HepG2 (cell line): ENCODE data around the gene EGLN1. TPM values are rescaled to one million over a fixed set of nuclear protein-coding genes. Genes with fewer than 3 reads are reported as not detected.

Source experiments
- GABPB1 ChIP-seq: IDR thresholded peaks from 2 replicates; pipeline ENCODE4 v1.6.1; 2016; ENCODE audit warnings: mild to moderate bottlenecking, missing genetic modification reagents, moderate library complexity, missing compliant biosample characterization
- NFIC ChIP-seq: IDR thresholded peaks from 2 replicates; pipeline ENCODE4 v1.6.1; 2012; ENCODE audit warnings: mild to moderate bottlenecking, low read length, inconsistent platforms
- NONO ChIP-seq, 2 experiments: fragments of 450-650 bp in 1 of 2; sonication (generic) in 1 of 2; formaldehyde crosslinking in 1 of 2; IDR thresholded peaks in 1 of 2; conservative IDR thresholded peaks in 1 of 2; 2 replicates each; pipeline versions ENCODE4 v1.6.1 to v1.8.0; 2017 to 2022; ENCODE audit warnings: mild to moderate bottlenecking in 1 of 2, missing genetic modification reagents in 1 of 2, moderate library complexity in 1 of 2
- ZC3H13 ChIP-seq: sonication (generic); formaldehyde crosslinking; IDR thresholded peaks from 2 replicates; pipeline ENCODE4 v1.8.1; 2023; ENCODE audit warnings: mild to moderate bottlenecking, missing genetic modification reagents, moderate library complexity
- ZFP62 ChIP-seq: sonication (generic); formaldehyde crosslinking; IDR thresholded peaks from 2 replicates; pipeline ENCODE4 v1.4.0; 2020; ENCODE audit warnings: missing genetic modification reagents
- polyA plus RNA-seq, 8 experiments: library from polyadenylated mRNA; depleted of rRNA in 3 of 8; stranded (reverse) in 7 of 8; unstranded in 1 of 8; fragments of >200 nt; fragmentation: Illumina TruSeq in 4 of 8; extraction: Trizol in 4 of 8; gene quantifications; 2 replicates each; pipeline versions ENCODE4 v1.2.1 to v1.2.3, GENCODE V29; 2011 to 2016; ENCODE audit warnings: low read depth in 4 of 8, missing spikeins in 1 of 8, mixed read lengths in 1 of 8; ENCODE audit not compliant: insufficient read depth in 1 of 8
- total RNA-seq, 5 experiments: library from RNA; depleted of rRNA; stranded (reverse); fragments of >200 nt; fragmentation: Illumina TruSeq; extraction: Trizol; gene quantifications; 2 replicates each; pipeline ENCODE4 v1.2.3, GENCODE V29; 2016; ENCODE audit warnings: low read depth in 1 of 5
- TF ChIP-seq, protein P1 (sequence below): sonication (generic); formaldehyde crosslinking; IDR thresholded peaks from 2 replicates; pipeline ENCODE4 v1.4.0; 2020; ENCODE audit warnings: mild to moderate bottlenecking, missing genetic modification reagents
- TF ChIP-seq, protein P2 (sequence below): fragments of 450-650 bp; IDR thresholded peaks from 2 replicates; pipeline ENCODE4 v1.6.1; 2016
- TF ChIP-seq, protein P3 (sequence below): IDR thresholded peaks from 2 replicates; pipeline ENCODE4 v1.6.1; 2016; ENCODE audit warnings: low read depth, missing genetic modification reagents, missing compliant biosample characterization
- TF ChIP-seq, protein P4 (sequence below): sonication (generic); formaldehyde crosslinking; IDR thresholded peaks from 2 replicates; pipeline ENCODE4 v1.5.1; 2020; ENCODE audit warnings: missing genetic modification reagents, mild to moderate bottlenecking, borderline replicate concordance

Gene EGLN1
- total and polyA plus RNA-seq, 2 of the 13 experiments (the other 11 are each of a cell fraction or from before 2014, with no cell fraction given), result 34.4 to 44.1 TPM

DNA sequence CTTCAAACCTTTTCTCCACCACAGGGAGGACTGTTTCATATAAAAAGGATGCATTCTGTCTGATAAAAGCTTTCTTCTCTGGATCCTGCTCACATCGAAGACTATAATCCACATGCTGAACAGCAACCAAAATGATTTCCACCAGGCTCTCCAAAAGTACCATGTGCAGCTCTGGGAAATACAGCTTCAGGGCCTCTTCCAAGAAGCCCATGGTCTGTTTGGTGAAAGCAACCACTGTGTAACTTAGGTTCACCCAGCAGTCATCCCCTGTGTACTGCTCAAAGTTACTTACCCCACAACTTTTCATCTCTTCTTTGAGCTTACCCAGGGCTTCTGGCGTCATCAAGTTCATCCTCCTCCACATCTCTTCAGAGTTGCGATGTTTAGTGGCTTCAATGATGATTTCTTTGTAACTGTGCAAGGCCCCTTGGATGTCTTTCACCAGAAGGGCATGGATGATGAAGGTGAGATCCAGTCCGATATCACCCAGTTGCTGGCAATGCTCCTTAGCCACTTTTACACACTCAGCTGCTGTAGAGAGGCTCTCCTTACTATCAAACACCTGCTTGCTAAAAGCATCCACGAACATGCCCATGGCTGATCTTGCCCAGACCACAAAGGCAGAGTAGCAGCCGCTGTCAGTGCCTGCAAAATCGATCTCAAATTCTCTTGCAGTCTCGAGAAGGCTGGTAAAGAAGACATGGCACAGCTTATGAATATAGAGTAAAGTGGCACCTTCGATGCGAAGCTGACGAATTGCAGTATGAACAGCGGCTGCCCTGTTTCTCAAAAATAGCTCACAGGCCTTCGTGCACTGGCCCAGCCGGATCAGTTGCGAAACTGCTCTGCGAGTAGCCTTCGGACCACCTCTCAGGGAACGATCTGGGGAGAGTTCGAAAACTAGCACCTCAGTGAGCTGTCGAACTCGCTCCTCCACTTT lies 86.2 kb downstream of the EGLN1 start (continued):
- TF ChIP-seq, protein P1, sequence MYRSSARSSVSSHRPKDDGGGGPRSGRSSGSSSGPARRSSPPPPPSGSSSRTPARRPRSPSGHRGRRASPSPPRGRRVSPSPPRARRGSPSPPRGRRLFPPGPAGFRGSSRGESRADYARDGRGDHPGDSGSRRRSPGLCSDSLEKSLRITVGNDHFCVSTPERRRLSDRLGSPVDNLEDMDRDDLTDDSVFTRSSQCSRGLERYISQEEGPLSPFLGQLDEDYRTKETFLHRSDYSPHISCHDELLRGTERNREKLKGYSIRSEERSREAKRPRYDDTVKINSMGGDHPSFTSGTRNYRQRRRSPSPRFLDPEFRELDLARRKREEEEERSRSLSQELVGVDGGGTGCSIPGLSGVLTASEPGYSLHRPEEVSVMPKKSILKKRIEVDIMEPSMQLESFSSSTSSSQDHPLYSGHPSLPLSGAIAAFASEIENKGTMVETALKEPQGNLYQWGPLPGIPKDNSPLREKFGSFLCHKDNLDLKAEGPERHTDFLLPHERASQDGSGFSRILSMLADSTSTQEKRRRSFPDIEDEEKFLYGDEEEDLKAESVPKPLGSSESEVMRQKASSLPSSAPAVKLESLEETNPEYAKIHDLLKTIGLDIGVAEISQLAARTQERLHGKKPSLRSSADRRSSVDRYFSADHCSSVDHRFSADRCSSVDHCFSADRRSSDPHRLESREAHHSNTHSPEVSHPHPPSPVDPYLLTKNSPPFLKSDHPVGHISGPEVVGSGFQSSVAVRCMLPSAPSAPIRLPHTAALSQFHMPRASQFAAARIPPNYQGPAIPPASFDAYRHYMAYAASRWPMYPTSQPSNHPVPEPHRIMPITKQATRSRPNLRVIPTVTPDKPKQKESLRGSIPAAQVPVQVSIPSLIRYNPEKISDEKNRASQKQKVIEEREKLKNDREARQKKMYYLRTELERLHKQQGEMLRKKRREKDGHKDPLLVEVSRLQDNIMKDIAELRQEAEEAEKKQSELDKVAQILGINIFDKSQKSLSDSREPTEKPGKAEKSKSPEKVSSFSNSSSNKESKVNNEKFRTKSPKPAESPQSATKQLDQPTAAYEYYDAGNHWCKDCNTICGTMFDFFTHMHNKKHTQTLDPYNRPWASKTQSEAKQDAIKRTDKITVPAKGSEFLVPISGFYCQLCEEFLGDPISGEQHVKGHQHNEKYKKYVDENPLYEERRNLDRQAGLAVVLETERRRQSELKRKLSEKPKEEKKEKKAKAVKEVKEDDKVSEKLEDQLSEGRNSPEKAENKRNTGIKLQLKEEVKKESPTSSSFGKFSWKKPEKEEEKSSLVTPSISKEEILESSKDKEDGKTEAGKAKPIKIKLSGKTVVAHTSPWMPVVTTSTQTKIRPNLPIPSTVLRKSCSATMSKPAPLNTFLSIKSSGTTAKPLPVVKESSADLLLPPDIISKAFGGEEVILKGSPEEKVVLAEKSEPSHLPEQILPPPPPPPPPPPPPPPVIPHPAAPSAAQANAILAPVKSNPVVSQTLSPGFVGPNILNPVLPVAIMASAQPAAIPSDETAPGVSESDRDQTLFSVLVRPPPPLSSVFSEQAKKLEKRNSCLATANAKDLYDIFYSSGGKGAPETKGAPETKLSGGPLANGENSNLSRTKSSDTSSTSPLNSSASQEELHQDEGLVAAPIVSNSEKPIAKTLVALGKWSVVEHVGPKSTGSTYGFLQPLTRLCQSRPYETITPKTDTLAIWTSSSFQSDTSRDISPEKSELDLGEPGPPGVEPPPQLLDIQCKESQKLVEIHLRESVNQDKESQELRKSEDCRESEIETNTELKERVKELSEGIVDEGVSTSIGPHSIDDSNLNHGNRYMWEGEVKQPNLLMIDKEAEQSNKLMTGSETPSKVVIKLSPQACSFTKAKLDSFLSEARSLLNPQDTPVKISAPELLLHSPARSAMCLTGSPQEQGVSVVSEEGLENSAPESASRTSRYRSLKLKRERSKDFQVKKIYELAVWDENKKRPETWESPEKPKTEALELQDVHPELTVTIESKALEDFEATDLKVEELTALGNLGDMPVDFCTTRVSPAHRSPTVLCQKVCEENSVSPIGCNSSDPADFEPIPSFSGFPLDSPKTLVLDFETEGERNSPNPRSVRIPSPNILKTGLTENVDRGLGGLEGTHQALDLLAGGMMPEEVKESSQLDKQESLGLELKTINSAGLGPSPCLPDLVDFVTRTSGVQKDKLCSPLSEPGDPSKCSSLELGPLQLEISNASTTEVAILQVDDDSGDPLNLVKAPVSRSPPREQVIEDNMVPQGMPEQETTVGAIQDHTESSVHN (CRISPR knock-in tag), result no peak
- no peak for TF ChIP-seq ZFP62 (CRISPR knock-in tag)
- TF ChIP-seq, protein P2, sequence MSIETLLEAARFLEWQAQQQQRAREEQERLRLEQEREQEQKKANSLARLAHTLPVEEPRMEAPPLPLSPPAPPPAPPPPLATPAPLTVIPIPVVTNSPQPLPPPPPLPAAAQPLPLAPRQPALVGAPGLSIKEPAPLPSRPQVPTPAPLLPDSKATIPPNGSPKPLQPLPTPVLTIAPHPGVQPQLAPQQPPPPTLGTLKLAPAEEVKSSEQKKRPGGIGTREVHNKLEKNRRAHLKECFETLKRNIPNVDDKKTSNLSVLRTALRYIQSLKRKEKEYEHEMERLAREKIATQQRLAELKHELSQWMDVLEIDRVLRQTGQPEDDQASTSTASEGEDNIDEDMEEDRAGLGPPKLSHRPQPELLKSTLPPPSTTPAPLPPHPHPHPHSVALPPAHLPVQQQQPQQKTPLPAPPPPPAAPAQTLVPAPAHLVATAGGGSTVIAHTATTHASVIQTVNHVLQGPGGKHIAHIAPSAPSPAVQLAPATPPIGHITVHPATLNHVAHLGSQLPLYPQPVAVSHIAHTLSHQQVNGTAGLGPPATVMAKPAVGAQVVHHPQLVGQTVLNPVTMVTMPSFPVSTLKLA, result no peak
- TF ChIP-seq GABPB1 (CRISPR knock-in tag), result no peak; the same call in 1 of the 2 replicates
- no peak for TF ChIP-seq ZC3H13 (CRISPR knock-in tag)
- TF ChIP-seq NONO (IDR thresholded peaks at IDR 0.05), result no peak
- TF ChIP-seq NONO (CRISPR knock-in tag; conservative IDR thresholded peaks at IDR 0.05), result peak; percentile 39; the same call in 1 of the 2 replicates
- TF ChIP-seq NFIC, result no peak
- TF ChIP-seq, protein P3, sequence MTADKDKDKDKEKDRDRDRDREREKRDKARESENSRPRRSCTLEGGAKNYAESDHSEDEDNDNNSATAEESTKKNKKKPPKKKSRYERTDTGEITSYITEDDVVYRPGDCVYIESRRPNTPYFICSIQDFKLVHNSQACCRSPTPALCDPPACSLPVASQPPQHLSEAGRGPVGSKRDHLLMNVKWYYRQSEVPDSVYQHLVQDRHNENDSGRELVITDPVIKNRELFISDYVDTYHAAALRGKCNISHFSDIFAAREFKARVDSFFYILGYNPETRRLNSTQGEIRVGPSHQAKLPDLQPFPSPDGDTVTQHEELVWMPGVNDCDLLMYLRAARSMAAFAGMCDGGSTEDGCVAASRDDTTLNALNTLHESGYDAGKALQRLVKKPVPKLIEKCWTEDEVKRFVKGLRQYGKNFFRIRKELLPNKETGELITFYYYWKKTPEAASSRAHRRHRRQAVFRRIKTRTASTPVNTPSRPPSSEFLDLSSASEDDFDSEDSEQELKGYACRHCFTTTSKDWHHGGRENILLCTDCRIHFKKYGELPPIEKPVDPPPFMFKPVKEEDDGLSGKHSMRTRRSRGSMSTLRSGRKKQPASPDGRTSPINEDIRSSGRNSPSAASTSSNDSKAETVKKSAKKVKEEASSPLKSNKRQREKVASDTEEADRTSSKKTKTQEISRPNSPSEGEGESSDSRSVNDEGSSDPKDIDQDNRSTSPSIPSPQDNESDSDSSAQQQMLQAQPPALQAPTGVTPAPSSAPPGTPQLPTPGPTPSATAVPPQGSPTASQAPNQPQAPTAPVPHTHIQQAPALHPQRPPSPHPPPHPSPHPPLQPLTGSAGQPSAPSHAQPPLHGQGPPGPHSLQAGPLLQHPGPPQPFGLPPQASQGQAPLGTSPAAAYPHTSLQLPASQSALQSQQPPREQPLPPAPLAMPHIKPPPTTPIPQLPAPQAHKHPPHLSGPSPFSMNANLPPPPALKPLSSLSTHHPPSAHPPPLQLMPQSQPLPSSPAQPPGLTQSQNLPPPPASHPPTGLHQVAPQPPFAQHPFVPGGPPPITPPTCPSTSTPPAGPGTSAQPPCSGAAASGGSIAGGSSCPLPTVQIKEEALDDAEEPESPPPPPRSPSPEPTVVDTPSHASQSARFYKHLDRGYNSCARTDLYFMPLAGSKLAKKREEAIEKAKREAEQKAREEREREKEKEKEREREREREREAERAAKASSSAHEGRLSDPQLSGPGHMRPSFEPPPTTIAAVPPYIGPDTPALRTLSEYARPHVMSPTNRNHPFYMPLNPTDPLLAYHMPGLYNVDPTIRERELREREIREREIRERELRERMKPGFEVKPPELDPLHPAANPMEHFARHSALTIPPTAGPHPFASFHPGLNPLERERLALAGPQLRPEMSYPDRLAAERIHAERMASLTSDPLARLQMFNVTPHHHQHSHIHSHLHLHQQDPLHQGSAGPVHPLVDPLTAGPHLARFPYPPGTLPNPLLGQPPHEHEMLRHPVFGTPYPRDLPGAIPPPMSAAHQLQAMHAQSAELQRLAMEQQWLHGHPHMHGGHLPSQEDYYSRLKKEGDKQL (CRISPR knock-in tag), result no peak
- TF ChIP-seq, protein P4, sequence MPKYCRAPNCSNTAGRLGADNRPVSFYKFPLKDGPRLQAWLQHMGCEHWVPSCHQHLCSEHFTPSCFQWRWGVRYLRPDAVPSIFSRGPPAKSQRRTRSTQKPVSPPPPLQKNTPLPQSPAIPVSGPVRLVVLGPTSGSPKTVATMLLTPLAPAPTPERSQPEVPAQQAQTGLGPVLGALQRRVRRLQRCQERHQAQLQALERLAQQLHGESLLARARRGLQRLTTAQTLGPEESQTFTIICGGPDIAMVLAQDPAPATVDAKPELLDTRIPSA (CRISPR knock-in tag), result no peak
